ENCODE results near the gene ZZZ3. TPM values are rescaled to one million over a fixed set of nuclear protein-coding genes. Genes with fewer than 3 reads are reported as not detected.

ZZZ3 gene
- total RNA-seq, 2 experiments from 2014 or later = 36.9 to 38.5 TPM

DNA sequence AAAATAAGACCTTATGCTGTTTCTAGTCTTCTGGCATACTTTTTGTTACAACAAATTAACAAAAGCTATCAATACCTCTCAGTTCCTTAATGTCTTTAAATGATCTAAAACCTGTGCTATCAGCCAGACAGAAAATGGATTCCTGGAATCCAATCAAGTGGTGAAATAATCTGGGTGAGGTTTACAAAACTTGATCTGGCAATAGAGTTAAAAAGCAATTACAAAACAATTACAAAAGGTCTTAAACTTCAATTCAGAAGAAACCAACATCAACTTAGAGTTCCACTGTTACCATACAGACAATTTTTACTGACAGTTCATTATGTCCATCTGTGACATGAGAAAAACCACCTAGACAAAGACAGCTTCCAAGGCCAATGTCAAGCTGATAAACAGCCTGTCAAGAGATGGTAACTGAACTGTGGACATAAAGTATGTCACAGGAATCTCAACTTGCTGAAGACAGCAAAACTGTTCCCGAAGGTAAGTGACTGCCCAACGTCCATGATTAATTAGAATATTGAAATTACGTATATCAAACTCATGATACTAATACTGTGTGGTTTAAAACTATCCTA lies 17.4 kb downstream of the ZZZ3 start:
- TF ChIP-seq, protein P1, sequence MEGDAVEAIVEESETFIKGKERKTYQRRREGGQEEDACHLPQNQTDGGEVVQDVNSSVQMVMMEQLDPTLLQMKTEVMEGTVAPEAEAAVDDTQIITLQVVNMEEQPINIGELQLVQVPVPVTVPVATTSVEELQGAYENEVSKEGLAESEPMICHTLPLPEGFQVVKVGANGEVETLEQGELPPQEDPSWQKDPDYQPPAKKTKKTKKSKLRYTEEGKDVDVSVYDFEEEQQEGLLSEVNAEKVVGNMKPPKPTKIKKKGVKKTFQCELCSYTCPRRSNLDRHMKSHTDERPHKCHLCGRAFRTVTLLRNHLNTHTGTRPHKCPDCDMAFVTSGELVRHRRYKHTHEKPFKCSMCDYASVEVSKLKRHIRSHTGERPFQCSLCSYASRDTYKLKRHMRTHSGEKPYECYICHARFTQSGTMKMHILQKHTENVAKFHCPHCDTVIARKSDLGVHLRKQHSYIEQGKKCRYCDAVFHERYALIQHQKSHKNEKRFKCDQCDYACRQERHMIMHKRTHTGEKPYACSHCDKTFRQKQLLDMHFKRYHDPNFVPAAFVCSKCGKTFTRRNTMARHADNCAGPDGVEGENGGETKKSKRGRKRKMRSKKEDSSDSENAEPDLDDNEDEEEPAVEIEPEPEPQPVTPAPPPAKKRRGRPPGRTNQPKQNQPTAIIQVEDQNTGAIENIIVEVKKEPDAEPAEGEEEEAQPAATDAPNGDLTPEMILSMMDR (IDR thresholded peaks at IDR 0.05) = no peak
- Mint-ChIP-seq H3K36me3 (ENCODE audit: low read depth) (peaks cover 17% of the 10 kb centered on the region), H3K9me3 (no peaks in the 10 kb centered on the region), H3K27ac (peak overlapping the region; percentile 8), H3K27me3 (no peaks in the 10 kb centered on the region), H3K4me1 (ENCODE audit: low read depth) (peaks cover 68% of the 10 kb centered on the region), H3K4me3 (no peak overlapping the region)
- POLR2A ChIA-PET = no interaction called here
- H3K9me3 ChIP-seq (ENCODE audit: control insufficient read depth in 1 of 2, insufficient read depth in 1 of 2, low read length in 2 of 2) = no peaks in the 10 kb centered on the region
- CTCF ChIA-PET = interaction anchor here (1.1 kb wide), 1 partner anchor 18 kb away, joined by 3 read pairs; no protein-coding TSS in a partner anchor
- no peak overlapping the region for H3K27ac ChIP-seq (ENCODE audit: low read depth in 1 of 2, low read length in 2 of 2)
- intact Hi-C loops (cut with DNase I, micrococcal nuclease) = no loop called here
- ATAC-seq (ENCODE audit: poor library complexity) (no peak), DNase-seq (no peak)
- H3K36me3 ChIP-seq (ENCODE audit: insufficient read depth, low read length) = peaks cover 4% of the 10 kb centered on the region
- no peaks in the 10 kb centered on the region for H3K27me3 ChIP-seq (ENCODE audit: control insufficient read depth in 1 of 2, insufficient read depth in 2 of 2, low read length in 2 of 2)
- peaks cover 12% of the 10 kb centered on the region for H3K4me1 ChIP-seq (ENCODE audit: insufficient read depth, low read length)
- no peak overlapping the region for H3K4me3 ChIP-seq (ENCODE audit: low read length)

DNA sequence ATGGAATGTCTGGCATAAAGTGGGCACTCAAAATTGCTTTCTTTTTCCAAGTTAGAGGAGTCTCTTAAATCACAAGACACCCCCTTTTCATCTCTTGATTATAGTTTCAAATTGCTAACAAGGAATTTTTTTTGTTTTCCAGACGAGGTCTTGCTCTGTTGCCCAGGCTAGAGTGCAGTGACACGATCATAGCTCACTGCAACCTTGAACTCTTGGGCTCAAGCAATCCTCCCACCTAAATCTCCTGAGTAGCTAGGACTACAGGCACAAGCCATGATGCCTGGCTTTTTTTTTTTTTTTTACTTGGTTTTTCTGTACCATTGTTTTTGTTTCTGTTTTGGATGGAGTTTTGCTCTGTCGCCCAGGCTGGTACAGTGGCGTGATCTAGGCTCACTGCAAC lies 20.8 kb downstream of the ZZZ3 start:
- CTCF ChIA-PET = interaction anchor here (0.6 kb wide), 1 partner anchor 82 kb away, joined by 3 read pairs; no protein-coding TSS in a partner anchor
- no peaks in the 10 kb centered on the region for H3K9me3 ChIP-seq (ENCODE audit: control insufficient read depth in 1 of 2, insufficient read depth in 1 of 2, low read length in 2 of 2)
- H3K4me1 ChIP-seq (ENCODE audit: insufficient read depth, low read length) = peaks cover 9% of the 10 kb centered on the region
- Mint-ChIP-seq H3K27ac (peak overlapping the region; percentile 61), H3K27me3 (no peaks in the 10 kb centered on the region), H3K9me3 (no peaks in the 10 kb centered on the region), H3K4me1 (ENCODE audit: low read depth) (peaks cover 58% of the 10 kb centered on the region), H3K36me3 (ENCODE audit: low read depth) (peaks cover 18% of the 10 kb centered on the region), H3K4me3 (no peak overlapping the region)
- peaks cover 4% of the 10 kb centered on the region for H3K36me3 ChIP-seq (ENCODE audit: insufficient read depth, low read length)
- no peak overlapping the region for H3K4me3 ChIP-seq (ENCODE audit: low read length)
- intact Hi-C loops (cut with DNase I, micrococcal nuclease) = no loop called here
- ATAC-seq (ENCODE audit: poor library complexity) = no peak
- H3K27me3 ChIP-seq (ENCODE audit: control insufficient read depth in 1 of 2, insufficient read depth in 2 of 2, low read length in 2 of 2) = no peaks in the 10 kb centered on the region
- no peak for DNase-seq
- POLR2A ChIA-PET = no interaction called here
- no peak overlapping the region for H3K27ac ChIP-seq (ENCODE audit: low read depth in 1 of 2, low read length in 2 of 2)
- TF ChIP-seq, protein P1 (IDR thresholded peaks at IDR 0.05) = no peak

DNA sequence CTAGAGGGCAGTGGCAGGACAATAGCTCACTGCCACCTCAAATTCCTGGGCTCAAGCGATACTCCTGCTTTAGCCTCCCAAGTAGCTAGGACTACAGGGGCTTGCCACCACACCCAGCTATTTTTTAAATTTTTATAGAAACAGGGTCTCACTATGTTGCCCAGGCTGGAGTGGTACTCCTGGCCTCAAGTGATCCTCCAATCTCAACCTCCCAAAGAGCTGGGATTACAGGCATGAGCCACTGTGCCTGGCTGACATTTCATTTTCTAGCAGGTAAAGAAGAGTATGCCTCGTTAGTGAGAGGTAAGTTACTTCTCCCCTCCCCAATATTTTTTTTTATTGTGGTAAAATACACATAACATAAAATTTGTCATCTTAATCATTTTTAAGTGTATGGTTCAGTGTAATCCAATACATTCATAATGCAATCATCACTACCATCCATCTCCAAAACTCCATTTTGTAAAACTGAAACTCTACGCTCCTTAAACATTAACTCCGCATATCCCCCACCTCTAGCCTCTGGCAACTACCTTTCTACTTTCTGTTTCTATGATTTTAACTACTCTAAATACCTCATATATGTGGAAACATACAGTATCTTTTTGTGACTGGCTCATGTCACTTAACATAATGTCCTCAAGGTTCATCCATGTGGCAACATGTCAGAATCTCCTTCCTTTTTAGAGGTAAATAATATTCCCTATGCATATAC lies 22.4 kb downstream of the ZZZ3 start:
- no peak overlapping the region for H3K4me3 ChIP-seq (ENCODE audit: low read length)
- DNase-seq (no peak), ATAC-seq (ENCODE audit: poor library complexity) (no peak)
- intact Hi-C loops (cut with DNase I, micrococcal nuclease) = no loop called here
- H3K27me3 Mint-ChIP-seq = no peaks in the 10 kb centered on the region
- H3K27me3 ChIP-seq (ENCODE audit: control insufficient read depth in 1 of 2, insufficient read depth in 2 of 2, low read length in 2 of 2) = no peaks in the 10 kb centered on the region
- H3K4me1 Mint-ChIP-seq (ENCODE audit: low read depth) = peaks cover 60% of the 10 kb centered on the region
- no peak overlapping the region for H3K27ac ChIP-seq (ENCODE audit: low read depth in 1 of 2, low read length in 2 of 2)
- H3K9me3 ChIP-seq (ENCODE audit: control insufficient read depth in 1 of 2, insufficient read depth in 1 of 2, low read length in 2 of 2) = no peaks in the 10 kb centered on the region
- POLR2A ChIA-PET = no interaction called here
- peaks cover under 1% of the 10 kb centered on the region for H3K4me1 ChIP-seq (ENCODE audit: insufficient read depth, low read length)
- TF ChIP-seq, protein P1 (IDR thresholded peaks at IDR 0.05) = no peak
- H3K36me3 Mint-ChIP-seq (ENCODE audit: low read depth) = peaks cover 32% of the 10 kb centered on the region
- H3K36me3 ChIP-seq (ENCODE audit: insufficient read depth, low read length) = peaks cover 6% of the 10 kb centered on the region
- CTCF ChIA-PET = interaction anchor here (0.7 kb wide), 1 partner anchor 47 kb away, joined by 3 read pairs; no protein-coding TSS in a partner anchor
- H3K27ac Mint-ChIP-seq = peak overlapping the region; percentile 62
- H3K9me3 Mint-ChIP-seq = no peaks in the 10 kb centered on the region
- no peak overlapping the region for H3K4me3 Mint-ChIP-seq

Data from CD4-positive, alpha-beta T cell (primary cell).